ENCODE results near the gene RPL22L1.
"Not testable (repeated sequence)": the region's sequence is repeated elsewhere in the genome, so short reads cannot be mapped to it uniquely, and the experiment has no call there.

Gene RPL22L1

DNA sequence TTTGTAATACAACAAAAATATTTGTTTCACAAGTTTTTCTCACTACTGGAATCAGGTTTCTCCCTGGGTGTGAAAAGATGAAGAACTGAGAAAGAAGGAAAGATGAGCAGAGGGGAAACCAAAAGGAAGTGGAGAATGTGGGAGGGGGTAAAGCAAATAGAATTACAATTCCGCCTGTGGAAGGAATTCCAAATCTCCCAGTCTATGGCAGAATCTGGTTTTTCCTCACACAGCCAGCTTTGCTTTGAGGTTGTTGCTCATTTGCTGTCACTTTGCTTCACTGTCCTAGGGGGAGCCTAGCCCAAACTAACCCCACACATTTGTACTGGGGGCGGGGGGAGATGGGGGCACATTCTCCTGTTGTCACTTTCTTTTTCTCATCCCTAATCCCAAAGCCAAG is 43.9 kb downstream of the RPL22L1 start:
- DNase-seq (ENCODE audit: low read depth) = no peak

DNA sequence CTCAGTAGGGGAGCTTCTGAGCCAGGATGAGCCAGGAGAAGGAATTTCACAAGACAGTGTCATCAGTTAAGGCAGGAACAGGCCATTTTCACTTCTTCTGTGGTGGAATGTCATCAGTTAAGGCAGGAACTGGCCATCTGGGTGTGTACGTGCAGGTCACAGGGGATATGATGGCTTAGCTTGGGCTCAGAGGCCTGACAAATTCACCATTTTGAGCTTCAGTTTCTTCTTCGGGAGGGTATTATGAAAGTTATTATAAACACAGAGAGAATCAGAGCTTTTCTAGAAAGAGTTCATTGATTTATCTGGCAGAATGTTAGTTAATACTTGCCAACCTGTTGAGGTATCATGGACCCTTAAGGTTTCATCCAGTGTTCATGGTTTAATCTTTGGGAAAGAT is 46.4 kb downstream of the RPL22L1 start:
- not testable (repeated sequence) for DNase-seq (ENCODE audit: low read depth)

DNA sequence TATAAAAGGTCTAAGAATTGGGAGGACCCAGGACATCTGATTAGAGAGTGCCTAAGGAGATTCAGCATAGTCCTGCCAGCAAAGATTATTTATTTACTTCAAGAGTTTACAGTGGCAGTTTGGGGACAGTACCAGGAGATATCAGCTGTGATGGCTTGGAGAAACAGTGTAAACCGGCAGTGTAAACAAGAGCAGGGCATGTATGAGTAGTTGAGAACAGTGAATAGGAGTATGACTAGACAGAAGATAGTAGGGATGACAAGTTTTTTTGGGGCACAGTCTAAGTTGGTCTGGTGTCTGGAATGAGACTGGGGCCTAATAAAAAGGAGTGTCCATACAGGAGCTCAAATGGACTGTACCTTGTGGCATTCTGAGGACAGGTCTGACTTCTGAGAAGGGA is 51.7 kb downstream of the RPL22L1 start:
- not testable (repeated sequence) for DNase-seq (ENCODE audit: low read depth)

DNA sequence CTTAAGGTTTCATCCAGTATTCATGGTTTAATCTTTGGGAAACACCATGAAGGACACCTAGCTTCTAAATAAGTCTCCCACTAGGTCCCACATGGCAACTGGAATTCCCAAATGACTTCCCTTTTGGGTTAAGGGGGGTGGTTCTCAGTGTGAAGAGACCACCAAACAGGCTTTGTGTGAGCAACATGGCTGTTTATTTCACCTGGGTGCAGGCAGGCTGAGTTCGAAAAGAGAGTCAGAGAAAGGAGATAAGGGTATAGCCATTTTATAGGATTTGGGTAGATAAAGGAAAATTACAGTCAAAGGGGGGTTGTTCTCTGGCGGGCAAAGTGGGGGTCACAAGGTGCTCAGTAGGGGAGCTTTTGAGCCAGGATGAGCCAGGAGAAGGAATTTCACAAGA is 52.5 kb downstream of the RPL22L1 start:
- not testable (repeated sequence) for DNase-seq (ENCODE audit: low read depth)

DNA sequence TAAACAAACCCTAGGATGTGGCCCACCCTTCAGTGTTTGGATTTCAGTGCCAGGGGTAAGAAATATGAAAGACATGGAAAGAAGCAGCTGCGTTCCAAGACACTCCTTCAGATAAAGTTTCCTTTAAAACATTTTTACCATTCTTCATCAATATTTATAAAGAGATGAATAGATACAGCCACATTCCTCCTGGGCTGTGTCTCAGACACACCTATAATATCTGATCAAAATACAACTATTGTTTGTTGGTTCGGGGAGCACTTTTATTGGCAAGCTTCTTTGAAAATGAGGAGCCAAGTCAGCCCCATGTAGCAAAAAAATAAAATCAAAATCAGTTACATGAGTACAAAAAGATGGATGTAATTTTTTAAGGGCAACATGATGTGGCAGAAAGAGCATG is 53.2 kb downstream of the RPL22L1 start:
- no peak for DNase-seq (ENCODE audit: low read depth)

DNA sequence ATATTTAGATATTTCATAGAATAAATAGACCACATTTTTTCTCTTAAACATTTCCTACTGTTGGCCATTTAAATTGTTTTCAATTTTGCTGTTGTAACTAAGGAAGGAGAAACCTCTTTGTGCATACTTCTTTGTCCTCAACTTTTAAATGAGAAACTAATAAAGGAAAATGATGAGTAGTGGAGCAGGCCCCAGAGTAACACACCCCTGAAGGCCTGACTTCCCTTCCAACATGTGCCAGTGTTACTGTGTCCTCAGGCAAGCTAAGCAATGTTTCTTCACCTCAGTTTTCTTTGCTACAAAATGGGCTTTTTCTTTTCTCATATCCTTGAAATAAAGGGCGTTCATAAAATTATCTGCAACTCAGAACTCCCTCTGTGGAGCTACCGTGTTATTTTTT is 53.7 kb downstream of the RPL22L1 start:
- DNase-seq (ENCODE audit: low read depth) = no peak

DNA sequence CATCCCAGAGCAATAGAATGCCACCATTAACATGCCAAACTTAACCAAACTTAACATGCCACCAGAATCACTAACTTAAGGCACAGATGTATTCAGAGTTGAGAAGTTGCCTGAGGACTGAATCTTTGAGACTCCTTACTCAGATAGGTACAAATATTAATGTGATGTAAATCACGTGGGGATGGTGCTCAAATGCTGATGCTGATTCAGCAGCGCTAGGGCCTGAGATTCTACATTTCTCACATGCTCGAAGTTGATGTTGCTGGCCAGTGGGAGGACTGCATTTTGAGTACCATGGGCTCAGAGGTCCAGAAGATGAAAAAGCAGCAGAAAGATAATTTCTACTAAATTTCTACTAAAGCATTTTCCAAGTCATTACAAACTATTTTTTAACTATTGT is 54.1 kb downstream of the RPL22L1 start:
- no peak for DNase-seq (ENCODE audit: low read depth)

DNA sequence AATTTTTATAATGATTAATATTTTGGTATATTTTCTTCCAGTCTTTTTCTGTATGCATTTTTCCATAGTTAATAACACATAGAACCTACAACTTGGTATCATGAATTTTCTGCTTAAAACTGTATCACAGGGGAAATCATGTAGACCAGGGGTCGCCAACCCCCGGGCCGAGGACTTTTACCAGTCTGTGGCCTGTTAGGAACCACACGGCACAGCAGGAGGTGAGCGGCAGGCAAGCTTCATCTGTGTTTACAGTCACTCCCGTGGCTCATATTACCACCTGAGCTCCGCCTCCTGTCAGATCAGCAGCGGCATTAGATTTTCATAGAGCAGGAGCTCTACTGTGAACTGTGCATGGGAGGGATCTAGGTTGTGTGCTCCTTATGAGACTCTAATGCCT is 54.7 kb downstream of the RPL22L1 start:
- DNase-seq (ENCODE audit: low read depth) = no peak

Data from fibroblast of the conjunctiva (primary cell).